Measurements from ENCODE around the gene HDAC7.

DNA sequence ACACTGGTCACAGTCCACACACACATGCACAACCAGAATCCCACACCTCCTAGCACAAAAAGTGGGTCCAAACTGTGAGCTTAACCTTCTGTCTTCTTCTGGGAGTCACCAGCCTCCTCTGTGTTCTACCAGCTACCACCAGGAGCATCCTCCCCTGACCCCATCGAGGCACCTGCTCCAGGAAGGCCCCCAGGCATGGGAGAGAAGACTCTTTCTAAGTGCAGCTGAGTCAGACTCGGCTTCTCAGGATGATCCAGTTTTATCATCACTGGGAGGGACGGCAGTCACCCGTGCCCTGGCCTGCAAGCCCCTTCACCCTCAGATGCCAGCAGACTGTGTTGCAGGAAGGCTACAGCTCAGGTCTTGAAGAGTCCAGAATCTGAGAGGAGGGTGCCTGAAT, 86.6 kb downstream of the HDAC7 start:
- TF ChIP-seq EZH2phosphoT487 (IDR thresholded peaks at IDR 0.05; ENCODE audit: borderline replicate concordance) (no peak), CTCF (conservative IDR thresholded peaks at IDR 0.05; ENCODE audit: low read length) (no peak)
